Mesenteric fat pad (tissue), 1 donor: ENCODE data around the gene CNTN5. TPM values are rescaled to one million over a fixed set of nuclear protein-coding genes. Genes with fewer than 3 reads are reported as not detected.

ENCODE experiments used
- DNase-seq: peaks from one replicate; pipeline ENCODE4 v3.0.0-alpha.2; 2020; ENCODE audit warnings: low spot score
- total RNA-seq: library from RNA; stranded (reverse); fragmentation: NEBNext Ultra II Directional; extraction: Animal tissue kit (Norgen Biotek cat#: 25700); gene quantifications from one replicate; pipeline ENCODE4 v1.2.1, GENCODE V29; 2021
- donor health status: DM: yes; HTN: yes; CAD: no.

The CNTN5 gene
- total RNA-seq, 1 donor from 2014 or later: not detected

DNA sequence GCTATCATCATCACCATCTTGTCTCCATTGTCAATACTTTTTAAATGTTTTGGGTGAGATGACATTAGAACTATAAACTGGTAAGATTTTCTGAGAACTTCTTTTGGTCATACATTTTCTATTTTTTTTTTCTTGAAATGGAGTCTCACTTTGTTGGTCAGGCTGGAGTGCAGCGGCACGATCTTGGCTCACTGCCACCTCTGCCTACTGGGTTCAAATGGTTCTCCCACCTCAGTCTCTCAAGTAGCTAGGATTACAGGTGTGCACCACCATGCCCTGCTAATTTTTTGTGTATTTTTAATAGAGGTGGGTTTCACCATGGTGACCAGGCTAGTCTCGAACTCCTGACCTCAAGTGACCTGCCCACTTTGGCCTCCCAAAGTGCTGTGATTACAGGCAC, 880.4 kb downstream of the CNTN5 start:
- no peak for DNase-seq

DNA sequence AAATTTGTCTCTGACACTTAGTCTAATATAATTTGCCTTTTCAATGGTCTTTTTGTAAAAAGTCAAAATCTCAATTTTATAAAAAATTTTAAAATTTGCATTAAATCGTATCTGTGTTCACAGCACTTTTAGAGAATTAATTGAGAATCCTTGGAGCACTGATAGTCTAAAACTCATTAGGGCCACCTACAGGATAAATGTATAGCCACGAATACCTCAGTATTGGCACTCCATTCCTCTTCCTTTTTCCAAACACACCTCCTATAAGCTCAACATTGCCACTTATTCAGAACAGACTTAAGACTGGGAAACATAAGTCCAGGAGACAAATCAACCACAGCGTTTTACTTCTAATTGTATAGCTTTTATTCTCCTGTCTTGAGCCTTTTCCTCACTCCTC, 890.4 kb downstream of the CNTN5 start:
- no peak for DNase-seq

DNA sequence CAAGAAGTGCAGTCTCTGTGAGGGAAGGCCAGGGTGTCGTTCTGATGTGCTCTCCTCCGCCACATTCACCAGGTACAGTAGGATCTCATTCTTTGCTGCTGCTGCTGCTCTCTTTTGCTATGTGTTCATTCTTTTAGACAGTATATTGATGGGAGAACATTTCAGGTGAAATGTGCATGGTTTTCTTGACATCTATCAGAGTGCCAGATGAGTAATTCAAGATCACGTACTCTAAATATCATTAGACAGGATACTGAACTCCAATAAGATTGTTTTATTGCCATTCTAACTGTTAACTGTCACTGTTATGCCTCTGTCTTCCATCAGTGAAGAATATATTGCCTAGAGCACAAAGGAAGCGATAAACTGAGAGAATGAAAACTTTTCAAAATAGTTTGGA, 895.3 kb downstream of the CNTN5 start:
- DNase-seq: no peak

DNA sequence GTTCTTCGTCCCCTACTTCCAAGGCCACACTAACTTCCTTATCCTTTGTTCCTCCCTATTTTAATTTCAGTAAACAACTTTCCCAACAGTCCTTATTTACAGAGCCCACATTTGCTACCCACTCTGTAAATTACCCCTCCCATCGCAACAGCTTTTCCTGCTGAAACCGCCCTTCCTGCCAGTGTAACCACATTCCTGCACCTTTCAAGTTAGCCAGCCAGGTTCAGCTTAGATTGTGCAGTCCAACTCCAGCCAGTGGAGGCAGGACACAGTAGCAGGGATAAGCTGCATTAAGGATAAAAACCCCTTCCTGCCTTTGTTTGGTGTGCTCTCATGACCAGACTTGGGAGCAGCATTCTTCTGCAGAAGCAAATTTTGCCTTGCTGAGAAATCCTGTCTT, 898.0 kb downstream of the CNTN5 start:
- no peak for DNase-seq

DNA sequence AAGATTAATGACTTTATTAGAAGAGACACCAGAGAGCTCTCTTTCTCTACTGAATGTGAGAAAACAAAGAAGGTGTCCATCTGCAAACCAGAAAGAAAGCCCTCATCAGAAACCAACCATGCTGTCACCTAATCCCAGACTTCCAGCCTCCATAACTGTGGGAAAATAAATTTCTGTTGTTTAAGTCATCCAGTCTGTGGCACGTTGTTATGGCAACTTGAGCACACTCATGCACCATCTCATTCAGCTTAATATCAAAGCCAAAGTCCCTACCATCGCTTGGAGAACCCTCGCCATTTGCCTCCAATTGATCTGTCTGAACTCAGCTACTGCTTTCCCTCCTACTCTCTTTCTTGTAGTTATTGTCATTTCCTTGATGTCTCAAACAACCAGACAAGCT, 900.2 kb downstream of the CNTN5 start:
- no peak for DNase-seq

DNA sequence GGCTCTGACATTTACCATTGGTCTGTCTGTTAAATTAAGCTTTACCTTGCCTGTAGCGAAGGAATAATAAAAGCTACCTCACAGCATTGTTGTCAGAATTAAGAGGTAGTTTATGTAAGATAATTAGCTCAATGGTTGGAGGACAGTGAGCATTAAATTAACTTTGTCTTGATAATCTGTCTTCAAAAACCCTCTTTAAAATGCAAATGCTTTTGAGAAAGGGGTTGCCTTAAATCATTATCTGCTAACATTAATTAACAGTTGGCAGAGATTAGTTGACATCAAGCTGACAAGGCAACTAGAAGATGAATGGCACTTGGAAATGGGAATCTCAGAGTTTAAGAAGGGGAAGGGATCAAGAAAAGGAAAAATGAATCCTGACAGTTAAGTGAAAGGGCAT, 905.2 kb downstream of the CNTN5 start:
- DNase-seq: no peak

DNA sequence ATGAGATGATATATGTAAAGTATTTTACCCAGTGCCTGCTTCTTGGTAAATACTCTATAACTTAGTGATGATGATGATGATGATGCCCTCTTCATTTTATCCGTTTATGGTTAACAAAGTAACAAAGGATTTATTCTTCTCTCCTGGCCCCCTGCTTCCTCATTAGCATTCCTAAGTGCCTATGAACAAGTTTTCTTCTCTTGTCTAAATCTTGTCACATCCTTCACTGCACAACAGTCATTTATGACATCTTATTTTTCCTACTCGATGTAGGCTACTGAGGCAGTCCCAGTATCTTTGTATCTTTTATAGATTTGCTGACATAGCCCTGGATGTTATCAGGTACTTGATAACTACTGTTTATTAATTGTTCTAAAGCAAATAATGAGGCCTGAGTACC, 911.9 kb downstream of the CNTN5 start:
- DNase-seq: no peak

DNA sequence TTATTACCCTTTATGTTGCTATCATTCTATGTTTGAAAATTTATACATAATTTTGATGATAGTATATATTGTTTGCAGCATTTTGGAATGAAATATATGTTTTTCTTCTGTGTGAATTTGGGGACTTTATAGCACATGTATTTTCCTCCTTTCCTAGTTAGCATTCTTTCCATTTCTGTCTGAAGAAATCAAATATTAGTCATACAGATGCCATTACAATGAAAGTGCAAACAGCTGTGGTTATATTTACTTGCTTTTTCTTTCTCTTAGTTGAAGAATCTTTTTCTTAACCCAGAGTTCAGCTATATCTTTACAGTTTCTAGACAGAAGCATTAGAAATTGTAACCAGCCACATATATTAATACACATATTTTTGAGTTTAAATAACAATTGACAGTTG, 913.3 kb downstream of the CNTN5 start:
- no peak for DNase-seq

DNA sequence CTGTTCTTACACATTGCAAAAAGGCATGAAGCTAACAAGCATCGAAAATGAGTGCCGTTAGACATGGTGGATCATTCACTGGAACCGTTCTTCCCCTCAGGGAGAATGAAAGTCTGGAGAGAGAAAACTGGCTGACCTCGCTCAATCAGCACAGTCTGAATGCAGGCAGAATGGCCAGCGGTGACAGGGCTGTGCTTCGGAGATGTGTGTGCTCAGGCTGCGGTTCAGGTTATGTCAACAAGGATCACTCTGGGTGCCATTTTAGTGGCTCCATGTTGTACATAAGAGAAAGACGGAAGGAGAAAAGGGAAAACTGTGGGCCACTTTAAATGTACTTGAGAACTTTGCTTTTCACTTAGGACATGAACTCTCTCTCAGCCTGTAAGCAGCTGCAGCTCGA, 916.6 kb downstream of the CNTN5 start:
- no peak for DNase-seq

DNA sequence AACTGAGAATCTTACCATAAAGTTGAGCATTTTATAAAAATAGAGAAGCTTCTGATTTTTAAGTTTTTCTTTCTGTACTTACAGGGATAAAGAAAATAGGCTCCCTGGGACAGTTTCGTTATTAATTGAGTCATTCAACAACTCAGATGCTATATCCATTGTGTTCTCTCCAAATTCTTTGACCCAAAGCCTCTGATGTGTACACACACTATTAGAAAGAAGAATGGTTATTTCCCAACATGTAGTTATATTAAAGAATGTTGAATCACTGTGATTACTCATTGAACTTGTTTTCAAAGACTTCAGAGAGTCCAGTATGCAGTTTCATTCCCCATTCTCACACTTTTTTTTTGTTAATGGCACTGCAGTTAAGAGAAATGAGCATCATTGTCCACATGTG, 932.1 kb downstream of the CNTN5 start:
- DNase-seq: no peak

DNA sequence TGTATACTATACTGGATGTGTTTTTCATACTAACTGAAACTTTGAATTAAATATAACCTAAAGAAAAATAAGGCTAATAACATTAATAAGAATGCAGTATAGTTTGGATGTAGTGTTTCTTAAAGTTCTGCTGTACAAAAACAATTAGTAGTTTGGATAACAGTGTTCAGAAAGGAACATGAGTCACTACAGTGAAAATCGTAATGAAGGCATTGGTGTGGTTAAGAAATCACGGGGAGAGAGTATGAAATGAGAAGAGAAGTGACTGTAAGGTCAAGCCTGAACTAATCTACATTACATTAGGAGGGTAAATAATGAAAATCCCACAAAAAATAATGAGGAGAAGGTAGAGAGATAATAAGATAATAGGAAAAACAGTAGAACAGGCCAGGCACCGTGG, 939.8 kb downstream of the CNTN5 start:
- no peak for DNase-seq

DNA sequence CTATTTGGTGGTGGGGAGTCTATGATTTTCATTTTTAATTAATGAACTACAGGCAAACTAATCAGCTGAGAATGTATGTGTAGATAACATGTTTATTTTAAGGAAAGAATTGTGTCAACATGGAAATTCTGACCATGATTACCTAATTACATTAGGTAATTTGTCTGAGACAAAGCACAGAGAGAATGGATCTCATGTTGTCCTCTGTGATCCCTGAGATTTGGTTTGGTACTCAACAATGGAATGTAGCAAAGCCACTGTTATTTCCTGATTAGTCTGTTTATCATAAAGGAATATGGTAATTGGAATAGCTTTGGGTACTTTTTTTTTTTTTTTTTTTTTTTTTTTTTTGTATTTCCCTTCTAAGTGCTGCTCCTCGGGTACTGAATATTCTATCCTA, 947.6 kb downstream of the CNTN5 start:
- DNase-seq: no peak

DNA sequence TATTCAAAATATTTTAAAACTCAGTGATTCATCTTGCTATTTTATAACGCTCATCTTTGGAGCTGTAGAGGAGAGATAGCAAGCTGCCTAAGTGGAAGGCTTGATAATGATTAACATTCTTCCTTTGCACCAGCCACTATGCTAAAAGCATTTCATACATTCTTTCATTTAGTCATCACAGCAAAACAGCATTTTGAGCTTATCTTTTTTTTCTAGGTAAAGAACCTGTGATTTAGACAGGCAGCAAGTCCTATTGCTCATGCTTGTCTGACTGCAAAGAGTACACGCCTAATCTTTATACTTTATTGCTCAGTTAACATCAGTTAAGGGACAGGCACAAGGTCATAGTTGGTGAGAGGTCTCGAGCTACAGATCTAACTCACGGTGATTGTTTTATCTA, 953.2 kb downstream of the CNTN5 start:
- no peak for DNase-seq

DNA sequence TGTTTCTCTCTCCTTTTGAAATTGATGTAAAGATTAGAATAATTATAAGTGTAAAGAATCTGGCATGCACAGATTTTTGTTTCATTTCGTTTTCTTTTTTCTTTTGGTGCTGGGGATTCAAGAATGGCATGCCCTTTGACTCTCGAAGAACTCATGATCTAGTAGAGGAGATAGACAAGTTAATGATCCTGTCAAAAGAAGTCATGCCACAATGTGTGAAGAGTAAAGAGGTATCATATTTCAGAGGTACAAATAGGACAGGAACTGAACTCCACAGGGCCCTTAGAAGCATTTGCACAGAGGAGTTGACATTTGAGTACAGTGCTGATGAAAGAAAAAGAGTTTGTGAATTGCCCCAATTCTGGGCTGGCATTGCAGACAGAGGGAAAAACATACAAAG, 958.3 kb downstream of the CNTN5 start:
- no peak for DNase-seq

DNA sequence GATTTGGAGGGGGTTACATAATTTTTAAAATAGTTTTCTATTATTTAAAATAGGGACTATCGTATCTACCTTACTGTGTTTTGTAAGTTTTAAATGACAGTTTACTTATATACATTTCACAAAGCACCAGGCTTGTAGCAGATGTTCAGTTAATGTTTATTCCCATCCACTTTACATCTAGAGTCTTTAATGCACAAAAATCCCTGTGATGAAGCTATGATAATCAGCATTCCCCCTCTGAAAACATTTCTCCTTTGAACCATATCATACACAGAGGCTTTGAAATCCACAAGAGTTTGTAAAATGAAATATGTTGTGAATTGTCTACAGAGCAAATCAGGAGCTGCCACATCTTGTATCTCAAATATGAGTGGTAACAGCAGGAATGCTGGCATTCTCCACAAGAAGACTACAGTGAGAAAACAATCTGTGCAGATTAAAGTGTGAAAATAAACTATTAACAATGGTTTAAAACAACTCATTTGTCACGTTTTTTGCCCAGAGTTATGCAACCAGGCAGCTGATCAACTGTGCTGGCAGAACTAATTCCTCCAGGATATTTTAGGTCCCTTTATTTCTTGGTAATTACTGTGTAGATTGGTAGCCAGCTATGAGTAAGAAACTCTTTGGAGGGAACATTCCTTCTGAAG, 967.2 kb downstream of the CNTN5 start:
- no peak for DNase-seq

DNA sequence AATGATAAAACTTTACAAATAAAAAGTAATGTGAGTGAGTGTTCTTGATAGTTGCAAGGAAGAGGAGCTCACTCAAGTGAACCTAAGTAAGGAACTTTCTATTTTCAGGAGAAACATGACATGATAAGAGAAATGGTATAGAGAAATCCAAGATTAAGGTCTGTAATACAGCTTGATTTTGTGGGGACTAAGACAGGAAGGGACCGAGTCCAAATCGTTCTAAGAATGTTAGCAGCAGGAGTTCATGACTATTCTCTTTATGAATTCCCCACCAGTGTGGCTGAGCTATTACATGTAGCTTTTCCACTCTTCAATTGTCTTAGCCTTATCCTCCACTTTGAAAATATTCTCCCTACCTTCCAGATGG, 967.7 kb downstream of the CNTN5 start:
- DNase-seq: no peak

DNA sequence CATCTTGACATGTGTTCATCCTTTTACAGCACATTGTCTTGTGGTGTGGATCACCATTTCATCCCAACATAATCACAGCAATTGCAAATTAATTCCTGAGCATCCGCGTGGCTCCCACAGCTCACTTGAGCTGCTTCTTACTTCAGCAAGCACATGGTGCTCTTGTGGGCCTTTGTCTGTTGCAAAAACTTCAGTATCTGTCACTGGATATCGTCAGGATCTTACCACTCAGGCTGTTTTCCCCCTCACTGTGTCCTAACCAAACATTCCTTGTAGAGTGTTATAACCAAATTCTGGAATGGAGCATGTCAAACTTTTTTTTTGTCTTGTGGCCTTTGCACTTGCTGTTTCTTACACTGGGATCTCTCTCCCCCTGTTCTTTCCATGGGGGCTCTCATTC, 983.2 kb downstream of the CNTN5 start:
- DNase-seq: no peak

DNA sequence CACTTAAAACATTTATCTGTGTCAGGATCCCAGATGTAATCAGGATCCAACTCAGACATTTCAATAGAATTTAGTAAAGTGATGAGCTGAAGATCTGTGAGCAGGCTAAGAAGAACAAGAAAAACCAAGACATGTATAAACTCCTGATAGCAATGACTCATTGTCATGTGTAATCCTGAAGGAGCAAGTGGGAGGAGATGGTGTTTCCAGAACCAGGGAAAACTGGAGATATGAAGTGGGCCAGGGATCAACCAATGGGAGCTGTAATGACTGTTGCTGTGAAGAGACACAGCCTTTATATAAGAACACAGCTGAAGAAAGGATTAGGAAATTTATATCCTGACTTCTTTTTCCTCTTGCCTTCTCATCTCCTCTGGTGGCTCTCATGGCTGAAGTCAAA, 983.8 kb downstream of the CNTN5 start:
- no peak for DNase-seq

DNA sequence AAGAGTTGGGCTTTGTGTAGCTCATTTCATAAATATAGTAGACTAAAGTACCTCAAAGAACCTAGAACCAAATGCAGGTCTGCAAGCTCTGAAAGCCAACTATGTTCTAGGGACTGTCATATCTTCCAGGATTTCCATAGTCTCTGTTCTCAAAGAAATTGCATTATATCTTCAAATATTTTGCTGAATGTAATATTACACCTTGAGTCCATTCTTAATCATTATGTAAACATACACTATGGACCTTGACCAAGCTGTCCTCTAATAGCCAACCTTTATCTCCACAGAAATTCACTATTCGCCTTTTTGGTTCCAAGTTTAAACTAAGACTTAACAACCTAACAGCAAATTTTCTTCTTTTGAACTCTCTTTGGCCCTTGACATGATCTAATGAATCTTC, 987.7 kb downstream of the CNTN5 start:
- no peak for DNase-seq

DNA sequence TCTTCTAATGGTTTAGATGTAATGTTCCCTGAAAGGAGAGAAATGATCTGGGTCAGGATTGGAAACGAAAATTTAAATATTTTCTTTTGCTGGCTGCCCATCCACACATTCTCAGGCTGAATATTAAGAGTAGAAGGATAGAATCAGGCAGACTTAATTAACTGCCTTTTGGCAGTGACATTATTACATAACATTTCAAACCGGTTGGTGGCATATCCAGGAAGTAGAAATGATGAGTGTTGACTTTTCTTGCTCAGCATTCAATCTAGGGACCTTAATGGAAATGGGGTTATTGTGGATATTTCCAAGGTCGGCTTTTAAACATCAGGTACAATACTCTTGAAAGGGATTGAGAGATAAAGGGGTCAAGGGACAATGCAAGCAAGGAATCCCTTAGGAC, 989.0 kb downstream of the CNTN5 start:
- DNase-seq: no peak

DNA sequence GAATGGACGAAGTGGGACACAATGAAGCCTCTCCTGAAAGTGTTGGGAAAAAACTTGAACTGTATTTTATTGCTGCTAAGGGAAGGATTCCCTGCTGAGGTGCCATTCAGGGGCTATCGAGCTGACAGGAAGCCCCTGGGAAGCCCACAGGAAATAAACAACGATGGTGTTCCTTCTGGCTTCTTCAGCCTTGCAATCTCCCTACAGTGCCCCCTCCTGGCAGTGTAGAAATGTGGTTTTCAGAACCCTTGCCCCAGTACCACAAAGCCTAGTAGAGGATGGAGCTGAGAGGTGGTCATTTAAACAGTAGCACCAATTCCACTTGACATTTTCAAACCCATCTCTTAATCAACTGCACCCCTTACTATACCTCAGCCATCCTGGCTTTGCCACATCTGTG, 989.6 kb downstream of the CNTN5 start:
- no peak for DNase-seq

DNA sequence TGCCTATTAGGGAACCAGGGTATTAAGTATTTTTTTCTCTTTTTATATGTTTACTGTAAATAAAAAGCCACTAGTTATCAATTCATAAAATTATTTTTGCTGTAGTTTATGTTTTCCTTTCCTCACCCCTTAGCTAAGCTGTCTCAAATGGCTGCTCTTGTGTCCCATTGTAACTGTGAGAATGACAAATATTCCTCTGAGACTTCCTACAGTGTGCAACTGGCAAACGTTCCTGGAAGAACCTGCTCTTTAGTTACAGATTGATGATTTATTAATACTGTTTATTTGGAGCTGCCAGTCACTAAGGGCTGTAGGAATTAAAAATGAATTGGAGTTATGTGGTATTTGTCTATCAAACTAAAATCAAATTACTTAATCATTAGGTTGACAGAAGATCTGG, 990.9 kb downstream of the CNTN5 start:
- DNase-seq: no peak

DNA sequence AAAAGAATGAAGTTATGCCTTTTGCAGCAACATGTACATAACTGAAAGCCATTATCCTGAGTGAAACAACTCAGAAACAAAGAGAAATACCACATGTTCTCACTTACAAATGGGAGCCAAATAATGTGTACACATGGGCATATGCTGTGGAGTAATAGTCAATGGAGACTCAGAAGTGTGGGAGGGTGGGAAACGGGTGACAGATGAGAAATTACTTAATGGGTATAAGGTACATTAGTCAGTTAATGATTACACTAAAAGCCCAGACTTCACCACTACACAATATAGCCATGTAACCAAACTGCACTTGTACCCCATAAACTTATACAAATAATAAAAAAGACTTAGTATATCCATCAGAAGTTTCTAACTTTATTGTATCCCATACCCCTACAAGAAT, 992.3 kb downstream of the CNTN5 start:
- DNase-seq: no peak

DNA sequence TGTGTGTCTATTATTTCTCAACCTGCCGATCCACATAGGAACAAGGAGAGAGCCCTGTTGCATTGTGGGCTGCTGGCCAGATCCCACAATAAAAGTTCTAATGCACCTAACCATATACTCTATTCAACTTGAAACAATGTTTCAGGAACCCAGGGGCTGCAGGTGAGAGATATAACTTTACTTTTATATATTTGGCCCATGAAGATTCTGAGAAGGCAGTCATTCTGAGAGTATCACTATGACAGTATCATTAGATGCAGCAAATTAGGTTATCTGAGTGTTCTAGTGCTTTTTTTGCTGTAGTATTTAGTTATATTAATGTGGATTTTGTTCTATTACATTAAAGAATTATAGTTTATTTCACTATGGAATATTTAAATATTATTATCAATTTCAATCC, 1011.2 kb downstream of the CNTN5 start:
- DNase-seq: no peak
